ENCODE results near the gene EME1.
"Not testable (repeated sequence)": the region's sequence is repeated elsewhere in the genome, so short reads cannot be mapped to it uniquely, and the experiment has no call there.

Gene EME1

GRCh38 chr17:50426814-50427787, 54.1 kb downstream of the EME1 start:
- peak; percentile 29 for DNase-seq

DNA sequence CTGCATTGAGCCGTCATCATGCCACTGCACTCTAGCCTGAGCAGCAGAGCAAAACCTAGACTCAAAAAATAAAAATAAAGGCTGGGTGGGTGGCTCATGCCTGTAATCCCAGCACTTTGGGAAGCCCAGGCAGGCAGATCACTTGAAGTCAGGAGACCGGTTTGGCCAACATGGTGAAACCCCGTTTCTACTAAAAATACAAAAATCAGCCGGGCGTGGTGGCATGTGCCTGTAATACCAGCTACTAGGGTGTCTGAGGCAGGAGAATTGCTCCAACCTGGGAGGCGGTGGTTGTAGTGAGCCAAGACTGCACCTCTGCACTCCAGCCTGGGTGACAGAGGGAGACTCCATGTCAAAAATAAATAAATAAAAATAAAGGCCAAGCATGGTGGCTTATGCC, 55.1 kb downstream of the EME1 start:
- DNase-seq = not testable (repeated sequence)

- no peak for DNase-seq
Measured at GRCh38 chr17:50428831-50429424, 55.9 kb downstream of the EME1 start.

DNA sequence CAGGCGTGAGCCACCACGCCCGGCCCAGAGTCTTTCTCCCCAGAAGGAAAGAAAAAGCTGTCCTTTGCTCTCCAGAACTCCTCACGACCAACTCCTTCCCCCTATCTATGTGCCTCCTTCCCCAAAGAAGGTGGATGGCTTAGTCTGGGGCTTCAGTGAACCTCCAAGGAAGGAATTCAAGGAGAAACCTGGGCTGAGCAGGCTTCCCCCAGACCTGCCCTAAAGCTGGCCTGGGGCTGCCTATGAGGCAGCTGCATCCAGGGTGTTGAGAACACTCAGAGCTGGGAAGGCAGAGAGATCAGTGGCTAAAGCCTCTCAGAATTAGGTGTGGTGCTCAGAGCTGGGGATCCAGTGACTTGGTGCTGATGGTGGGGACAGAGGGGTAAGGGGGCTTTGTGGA, 56.8 kb downstream of the EME1 start:
- DNase-seq = no peak
